GM23248 (cell line): ENCODE measurements around the gene ZNF606.

ENCODE experiments used
- EZH2 ChIP-seq: fragments of 200-600 bp; sonication (generic); IDR thresholded peaks from 2 replicates; pipeline ENCODE4 v1.6.1; 2018; ENCODE audit warnings: antibody characterized with exemption, mild to moderate bottlenecking; ENCODE audit not compliant: insufficient read depth, poor library complexity, severe bottlenecking
- EZH2phosphoT487 ChIP-seq: fragments of 200-600 bp; sonication (generic); IDR thresholded peaks from 2 replicates; pipeline ENCODE4 v1.6.1; 2018; ENCODE audit warnings: antibody characterized with exemption, moderate library complexity, mild to moderate bottlenecking, low read depth; ENCODE audit not compliant: insufficient read depth

DNA sequence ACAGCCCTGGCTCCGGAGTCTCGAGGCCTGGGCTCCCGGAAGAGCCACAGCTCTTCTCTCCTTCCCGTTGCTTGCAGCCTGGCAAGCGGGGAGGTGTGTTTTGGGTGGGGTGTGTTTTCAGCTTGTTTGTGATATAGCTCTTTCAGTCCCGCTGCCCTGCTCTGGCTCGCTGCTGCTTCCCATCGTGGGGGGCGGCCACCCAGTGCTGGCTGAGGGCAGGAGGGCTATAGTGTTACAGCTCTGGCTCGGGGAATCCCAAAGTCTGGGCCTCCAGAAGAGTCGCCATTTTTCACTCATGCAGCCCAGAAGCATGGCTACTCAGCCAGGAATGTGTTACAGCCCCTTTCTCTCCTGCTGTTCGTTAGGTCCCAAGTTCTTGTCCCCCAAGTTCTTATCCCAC lies 52.9 kb downstream of the ZNF606 start:
- TF ChIP-seq EZH2phosphoT487, result no peak
- TF ChIP-seq EZH2, result no peak
